Stimulated activated naive B cell treated with anti-CD40 and anti-IgM and Interleukin-4, amounts not matched to agents 10 μg/mL and 1 μg/mL and 100 μg/mL, for 72 hours (primary cell): ENCODE measurements around the gene TRIM62.

ENCODE experiments used
- ATAC-seq, 2 donors: fragments of 150-1000 bp; cut with Tn5 transposase; replicated peaks; 2 replicates each; pipeline ENCODE4 v1.10.0; 2021; ENCODE audit warnings: moderate library complexity in 1 of 2
- DNase-seq: peaks from one replicate; pipeline ENCODE4 v3.0.0; 2021
- H3K27ac Mint-ChIP-seq: one replicate; pipeline ENCODE4 v1.8.0; 2022; ENCODE audit warnings: mild to moderate bottlenecking, mixed read lengths
- H3K27me3 Mint-ChIP-seq, 2 donors: one replicate each; pipeline ENCODE4 v1.8.0; 2022; ENCODE audit warnings: mixed read lengths in 2 of 2
- H3K36me3 Mint-ChIP-seq, 2 donors: one replicate each; pipeline ENCODE4 v1.8.0; 2022; ENCODE audit warnings: mixed read lengths in 2 of 2, mild to moderate bottlenecking in 1 of 2
- H3K4me1 Mint-ChIP-seq, 2 donors: one replicate each; pipeline ENCODE4 v1.8.0; 2022; ENCODE audit warnings: mixed read lengths in 2 of 2, mild to moderate bottlenecking in 1 of 2
- H3K4me3 Mint-ChIP-seq, 2 donors: one replicate each; pipeline ENCODE4 v1.8.0; 2022; ENCODE audit warnings: mild to moderate bottlenecking in 2 of 2, mixed read lengths in 2 of 2, moderate library complexity in 1 of 2
- H3K9me3 Mint-ChIP-seq, 2 donors: one replicate each; pipeline ENCODE4 v1.8.0; 2022; ENCODE audit warnings: mixed read lengths in 2 of 2, mild to moderate bottlenecking in 1 of 2

Gene TRIM62

DNA sequence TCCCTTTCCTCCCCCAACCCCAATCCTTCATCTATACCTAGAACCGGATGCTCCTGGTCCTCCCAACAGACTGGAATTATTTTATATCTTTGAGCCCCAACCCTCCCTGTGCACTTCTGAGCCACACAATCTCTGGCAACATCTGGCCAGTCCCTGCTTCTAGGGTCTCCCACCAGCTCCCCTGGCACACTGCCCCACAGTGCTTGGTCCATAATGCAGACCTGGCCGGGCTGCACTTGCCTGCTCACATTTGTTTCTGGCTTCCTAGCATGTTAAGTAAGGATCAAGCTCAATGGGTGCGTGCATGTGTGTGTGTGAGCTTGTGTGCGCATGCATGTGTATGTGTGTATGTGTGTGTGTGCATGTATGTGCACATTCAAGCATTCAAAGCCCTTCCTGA, 8.8 kb downstream of the TRIM62 start:
- Mint-ChIP-seq H3K27ac (no peak overlapping the region), H3K4me1 (peaks cover 10 to 26% of the 10 kb centered on the region in 2 donors), H3K9me3 (no peaks in the 10 kb centered on the region), H3K27me3 (no peaks in the 10 kb centered on the region), H3K4me3 (no peak overlapping the region), H3K36me3 (peaks cover 7 to 9% of the 10 kb centered on the region in 2 donors)
- ATAC-seq: no peak
- DNase-seq: no peak

- H3K27ac Mint-ChIP-seq: no peak overlapping the region
- peaks cover 10 to 26% of the 10 kb centered on the region in 2 donors for H3K4me1 Mint-ChIP-seq
- ATAC-seq (no peak), DNase-seq (no peak)
- H3K4me3 Mint-ChIP-seq: no peak overlapping the region
- no peaks in the 10 kb centered on the region for H3K9me3 Mint-ChIP-seq
- H3K27me3 Mint-ChIP-seq: no peaks in the 10 kb centered on the region
- peaks cover 11 to 16% of the 10 kb centered on the region in 2 donors for H3K36me3 Mint-ChIP-seq
These were observed 9.6 kb downstream of the TRIM62 start for GRCh38 chr1:33171977-33172813.

DNA sequence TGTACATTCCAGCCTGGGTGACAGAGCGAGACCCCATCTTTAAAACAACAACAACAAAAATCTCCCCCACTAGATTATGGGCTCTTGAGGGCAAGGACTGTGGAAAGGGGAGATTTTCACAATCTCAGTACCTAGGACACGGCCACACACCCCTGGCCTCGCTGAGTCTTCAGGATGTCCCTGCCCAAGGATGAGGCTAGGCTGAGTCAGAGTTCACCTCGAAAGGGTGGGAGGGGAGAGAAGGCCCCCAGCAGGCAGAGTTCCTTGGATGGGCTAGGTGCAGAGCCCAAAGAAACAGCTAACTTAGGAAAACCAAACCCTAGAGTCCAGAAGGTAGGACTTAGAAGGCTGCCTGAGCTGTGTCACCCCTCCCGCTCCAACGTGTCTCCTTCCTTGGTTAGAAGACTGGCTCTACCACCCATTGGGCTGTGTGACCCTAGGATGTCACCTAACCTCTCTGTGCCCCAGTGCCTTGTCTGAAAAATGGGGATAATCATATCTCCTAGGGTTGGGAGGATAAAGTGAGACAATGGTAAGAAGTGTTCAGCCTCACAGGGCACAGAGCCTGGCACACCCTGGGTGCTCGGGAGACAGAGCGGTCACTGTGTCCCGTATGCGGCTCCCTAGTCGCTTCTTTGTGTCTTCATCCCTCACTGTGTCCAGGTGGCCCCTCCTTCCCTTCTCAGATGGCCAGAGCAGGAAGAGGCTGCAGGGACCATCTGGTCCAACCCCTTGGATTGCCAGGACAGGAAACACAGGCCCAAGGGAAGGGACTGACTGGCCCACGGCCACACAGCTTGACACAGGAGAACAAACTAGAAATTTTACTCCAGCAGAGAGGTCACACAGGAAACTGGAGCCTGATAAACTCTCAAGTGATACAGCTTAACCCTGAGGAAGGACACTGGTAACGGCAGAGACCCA, 11.2 kb downstream of the TRIM62 start:
- no peaks in the 10 kb centered on the region for H3K27me3 Mint-ChIP-seq
- ATAC-seq: no peak
- H3K4me1 Mint-ChIP-seq: peaks cover 10 to 26% of the 10 kb centered on the region in 2 donors
- H3K27ac Mint-ChIP-seq: no peak overlapping the region
- H3K9me3 Mint-ChIP-seq: no peaks in the 10 kb centered on the region
- no peak for DNase-seq
- peaks cover 16 to 23% of the 10 kb centered on the region in 2 donors for H3K36me3 Mint-ChIP-seq
- no peak overlapping the region for H3K4me3 Mint-ChIP-seq

- Mint-ChIP-seq H3K4me3 (no peak overlapping the region), H3K9me3 (no peaks in the 10 kb centered on the region), H3K27me3 (no peaks in the 10 kb centered on the region), H3K36me3 (peaks cover 19 to 27% of the 10 kb centered on the region in 2 donors), H3K4me1 (peaks cover 10 to 26% of the 10 kb centered on the region in 2 donors), H3K27ac (no peak overlapping the region)
- peak in 1 of 2 donors; percentile 33 for ATAC-seq
- DNase-seq: no peak
These were observed 12.4 kb downstream of the TRIM62 start for GRCh38 chr1:33169290-33170055.

GRCh38 chr1:33168556-33169289, 13.1 kb downstream of the TRIM62 start:
- Mint-ChIP-seq H3K36me3 (peaks cover 20 to 28% of the 10 kb centered on the region in 2 donors), H3K9me3 (no peaks in the 10 kb centered on the region), H3K4me3 (no peak overlapping the region), H3K27ac (no peak overlapping the region), H3K27me3 (no peaks in the 10 kb centered on the region), H3K4me1 (peaks cover 10 to 19% of the 10 kb centered on the region in 2 donors)
- no peak for ATAC-seq
- DNase-seq: no peak

GRCh38 chr1:33167650-33168447, 14.0 kb downstream of the TRIM62 start:
- no peaks in the 10 kb centered on the region for H3K9me3 Mint-ChIP-seq
- peaks cover 22 to 31% of the 10 kb centered on the region in 2 donors for H3K36me3 Mint-ChIP-seq
- DNase-seq: no peak
- H3K4me3 Mint-ChIP-seq: no peak overlapping the region
- no peak for ATAC-seq
- no peaks in the 10 kb centered on the region for H3K27me3 Mint-ChIP-seq
- no peak overlapping the region for H3K27ac Mint-ChIP-seq
- peaks cover 7 to 11% of the 10 kb centered on the region in 2 donors for H3K4me1 Mint-ChIP-seq

DNA sequence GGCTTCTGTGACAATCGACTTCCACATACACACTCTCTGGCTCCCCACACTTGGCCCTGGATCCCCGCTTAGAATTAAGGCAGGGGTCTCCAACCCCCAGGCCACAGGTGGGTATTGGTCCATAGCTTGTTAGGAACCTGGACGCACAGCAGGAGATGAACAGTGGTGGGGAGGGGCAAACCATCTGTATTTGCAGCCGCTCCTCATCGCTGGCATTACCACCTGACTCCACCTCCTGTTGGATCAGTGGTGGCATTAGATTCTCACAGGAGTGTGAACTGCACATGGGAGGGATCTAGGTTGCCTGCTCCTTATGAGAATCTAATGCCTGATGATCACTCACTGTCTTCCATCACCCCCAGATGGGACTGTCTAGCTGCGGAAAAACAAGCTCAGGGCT, 16.0 kb downstream of the TRIM62 start:
- Mint-ChIP-seq H3K36me3 (peaks cover 22 to 39% of the 10 kb centered on the region in 2 donors), H3K27ac (peak overlapping the region; percentile 70), H3K4me3 (no peak overlapping the region), H3K4me1 (peaks cover 0 to 2% of the 10 kb centered on the region in 2 donors), H3K27me3 (no peaks in the 10 kb centered on the region), H3K9me3 (no peaks in the 10 kb centered on the region)
- ATAC-seq (no peak), DNase-seq (no peak)

DNA sequence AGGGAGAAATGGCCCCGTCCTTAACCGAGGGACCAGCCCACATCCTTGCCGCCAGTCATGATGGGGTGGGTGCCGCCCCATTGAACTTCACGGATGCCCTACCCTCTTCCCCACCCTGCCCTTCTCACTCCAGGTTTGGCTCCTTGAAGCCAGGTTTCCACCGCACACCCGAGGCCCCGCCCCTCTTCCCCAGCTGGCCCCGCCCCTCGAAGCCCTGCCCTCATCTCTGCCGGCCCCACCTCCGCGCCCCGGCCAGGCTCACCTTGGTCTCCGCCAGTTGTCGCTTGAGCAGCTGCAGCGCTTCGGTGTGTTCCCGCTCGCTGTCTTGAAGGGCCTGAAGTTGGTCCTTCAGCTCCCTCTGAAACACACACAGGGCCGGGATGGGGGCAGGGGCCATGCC, 16.6 kb downstream of the TRIM62 start:
- H3K4me3 Mint-ChIP-seq: no peak overlapping the region
- no peak overlapping the region for H3K27ac Mint-ChIP-seq
- H3K4me1 Mint-ChIP-seq: no peaks in the 10 kb centered on the region
- peaks cover 20 to 39% of the 10 kb centered on the region in 2 donors for H3K36me3 Mint-ChIP-seq
- H3K9me3 Mint-ChIP-seq: no peaks in the 10 kb centered on the region
- H3K27me3 Mint-ChIP-seq: no peaks in the 10 kb centered on the region
- ATAC-seq (no peak), DNase-seq (no peak)

DNA sequence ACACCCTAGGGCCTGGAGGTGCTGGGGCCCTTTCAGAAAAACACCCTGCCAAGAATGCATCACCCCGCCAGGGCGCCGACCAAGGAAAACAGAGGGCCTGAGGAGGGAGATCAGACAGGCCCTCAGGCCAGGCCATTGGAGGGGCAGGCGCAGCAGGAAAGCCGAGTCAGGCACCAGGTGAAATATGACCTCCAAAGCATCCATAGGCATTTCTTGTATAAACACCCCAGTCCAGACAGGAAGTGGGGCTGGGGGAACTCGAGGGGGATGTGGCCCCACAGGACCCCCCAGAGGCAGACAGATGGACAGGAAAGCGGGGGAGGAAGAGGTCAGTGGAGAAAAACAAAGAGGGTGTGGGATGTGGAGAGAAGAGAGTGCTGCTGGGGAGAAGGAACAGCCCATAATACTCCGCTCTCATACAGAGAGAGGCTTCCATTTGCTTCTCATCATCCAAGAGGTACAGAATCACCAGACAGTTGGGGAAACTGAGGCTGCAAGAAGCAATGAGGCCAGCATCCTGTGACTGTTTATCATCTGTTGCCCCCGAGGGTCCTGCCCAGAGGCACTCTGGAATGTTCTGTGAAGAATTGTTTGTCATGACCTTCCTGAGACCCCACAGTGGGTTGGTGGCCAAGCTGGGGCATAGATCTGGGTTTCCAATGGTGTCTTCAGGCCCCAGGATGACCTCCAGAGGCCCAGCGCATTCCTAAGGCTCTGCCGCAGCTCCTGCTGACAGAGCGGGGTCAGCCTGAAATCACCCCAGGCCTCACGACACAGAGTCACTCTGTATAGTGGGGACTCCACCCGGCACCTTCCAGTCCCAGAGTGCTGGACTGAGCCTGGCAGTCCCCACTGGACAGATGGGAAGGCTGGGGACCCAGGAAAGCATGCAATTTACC, 18.0 kb downstream of the TRIM62 start:
- Mint-ChIP-seq H3K4me3 (no peak overlapping the region), H3K36me3 (peaks cover 21 to 40% of the 10 kb centered on the region in 2 donors), H3K4me1 (no peaks in the 10 kb centered on the region), H3K9me3 (no peaks in the 10 kb centered on the region), H3K27ac (no peak overlapping the region), H3K27me3 (no peaks in the 10 kb centered on the region)
- no peak for ATAC-seq
- no peak for DNase-seq

- Mint-ChIP-seq H3K9me3 (no peaks in the 10 kb centered on the region), H3K4me1 (no peaks in the 10 kb centered on the region), H3K27me3 (no peaks in the 10 kb centered on the region), H3K27ac (no peak overlapping the region), H3K4me3 (no peak overlapping the region), H3K36me3 (peaks cover 21 to 33% of the 10 kb centered on the region in 2 donors)
- no peak for DNase-seq
- ATAC-seq: no peak
These were observed 19.7 kb downstream of the TRIM62 start for GRCh38 chr1:33162141-33162540.

GRCh38 chr1:33161061-33161681, 20.7 kb downstream of the TRIM62 start:
- DNase-seq (no peak), ATAC-seq (no peak)
- Mint-ChIP-seq H3K36me3 (peaks cover 21 to 33% of the 10 kb centered on the region in 2 donors), H3K27me3 (no peaks in the 10 kb centered on the region), H3K4me1 (no peaks in the 10 kb centered on the region), H3K4me3 (no peak overlapping the region), H3K9me3 (no peaks in the 10 kb centered on the region), H3K27ac (no peak overlapping the region)

DNA sequence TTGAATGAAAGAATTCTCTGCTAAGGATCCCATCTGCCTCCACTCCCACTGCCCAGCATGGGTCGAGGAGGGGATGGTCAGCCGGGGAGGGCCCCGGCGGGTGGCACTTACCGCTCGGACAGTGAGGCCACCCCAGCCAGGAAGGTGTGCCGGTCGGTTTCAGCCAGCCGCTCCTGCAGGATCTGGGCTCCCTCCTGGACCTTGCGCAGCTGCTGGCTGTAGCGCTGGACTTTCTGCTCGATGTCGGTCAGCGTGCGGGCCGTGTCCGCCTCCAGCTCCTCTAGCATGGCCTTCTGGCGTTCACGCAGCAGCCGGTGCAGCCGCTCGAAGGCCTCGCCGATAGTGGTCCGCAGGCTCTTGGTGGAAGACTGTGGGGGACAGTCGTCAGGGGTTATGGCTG, 22.3 kb downstream of the TRIM62 start:
- H3K4me3 Mint-ChIP-seq: no peak overlapping the region
- no peak overlapping the region for H3K27ac Mint-ChIP-seq

More for the DNA sequence above, 22.3 kb downstream of the TRIM62 start:
- Mint-ChIP-seq H3K27me3 (no peaks in the 10 kb centered on the region), H3K4me1 (no peaks in the 10 kb centered on the region), H3K36me3 (peaks cover 15 to 36% of the 10 kb centered on the region in 2 donors), H3K9me3 (no peaks in the 10 kb centered on the region)
- no peak for ATAC-seq
- DNase-seq: no peak
